HL-60 (cell line): ENCODE measurements around the gene RBM39.
"Not testable (repeated sequence)": the region's sequence is repeated elsewhere in the genome, so short reads cannot be mapped to it uniquely, and the experiment has no call there.

ENCODE experiments used
- DNase-seq, 2 experiments: peaks; one replicate each; pipeline ENCODE4 v3.0.0-alpha.2; 2010 to 2020; ENCODE audit warnings: low read depth in 1 of 2, low spot score in 1 of 2
- H3K27ac ChIP-seq: fragments of 250-450 bp; sonication (Bioruptor Pico); replicated peaks from 2 replicates; pipeline ENCODE4 v1.5.1; 2020; ENCODE audit warnings: mild to moderate bottlenecking, moderate library complexity
- H3K27me3 ChIP-seq: fragments of 250-450 bp; sonication (Bioruptor Pico); 2 replicates; pipeline ENCODE4 v1.5.1; 2021; ENCODE audit warnings: mild to moderate bottlenecking, moderate library complexity; ENCODE audit not compliant: insufficient read depth, poor library complexity, severe bottlenecking
- H3K4me3 ChIP-seq: replicated peaks from 2 replicates; pipeline ENCODE4 v1.5.1; 2011; ENCODE audit warnings: mild to moderate bottlenecking, control low read depth, low read length; ENCODE audit not compliant: insufficient read depth
- CTCF ChIP-seq: IDR thresholded peaks from one replicate; pipeline ENCODE4 v1.5.1; 2011; ENCODE audit warnings: low read length, control low read depth, inconsistent platforms; ENCODE audit not compliant: insufficient read depth
- GABPA ChIP-seq: IDR thresholded peaks from 2 replicates; pipeline ENCODE4 v1.6.1; 2012; ENCODE audit warnings: low read depth
- POLR2AphosphoS5 ChIP-seq: IDR thresholded peaks from 2 replicates; pipeline ENCODE4 v1.6.1; 2012; ENCODE audit warnings: low read depth
- SPI1 ChIP-seq: IDR thresholded peaks from 2 replicates; pipeline ENCODE4 v1.6.1; 2012; ENCODE audit warnings: low read depth, mild to moderate bottlenecking, borderline replicate concordance
- TF ChIP-seq, protein P1 (sequence below): IDR thresholded peaks from 2 replicates; pipeline ENCODE4 v1.6.1; 2012; ENCODE audit warnings: low read depth; ENCODE audit not compliant: insufficient replicate concordance

The RBM39 gene

GRCh38 chr20:35762461-35762860 lies 20.4 kb upstream of the RBM39 start:
- TF ChIP-seq, protein P1, sequence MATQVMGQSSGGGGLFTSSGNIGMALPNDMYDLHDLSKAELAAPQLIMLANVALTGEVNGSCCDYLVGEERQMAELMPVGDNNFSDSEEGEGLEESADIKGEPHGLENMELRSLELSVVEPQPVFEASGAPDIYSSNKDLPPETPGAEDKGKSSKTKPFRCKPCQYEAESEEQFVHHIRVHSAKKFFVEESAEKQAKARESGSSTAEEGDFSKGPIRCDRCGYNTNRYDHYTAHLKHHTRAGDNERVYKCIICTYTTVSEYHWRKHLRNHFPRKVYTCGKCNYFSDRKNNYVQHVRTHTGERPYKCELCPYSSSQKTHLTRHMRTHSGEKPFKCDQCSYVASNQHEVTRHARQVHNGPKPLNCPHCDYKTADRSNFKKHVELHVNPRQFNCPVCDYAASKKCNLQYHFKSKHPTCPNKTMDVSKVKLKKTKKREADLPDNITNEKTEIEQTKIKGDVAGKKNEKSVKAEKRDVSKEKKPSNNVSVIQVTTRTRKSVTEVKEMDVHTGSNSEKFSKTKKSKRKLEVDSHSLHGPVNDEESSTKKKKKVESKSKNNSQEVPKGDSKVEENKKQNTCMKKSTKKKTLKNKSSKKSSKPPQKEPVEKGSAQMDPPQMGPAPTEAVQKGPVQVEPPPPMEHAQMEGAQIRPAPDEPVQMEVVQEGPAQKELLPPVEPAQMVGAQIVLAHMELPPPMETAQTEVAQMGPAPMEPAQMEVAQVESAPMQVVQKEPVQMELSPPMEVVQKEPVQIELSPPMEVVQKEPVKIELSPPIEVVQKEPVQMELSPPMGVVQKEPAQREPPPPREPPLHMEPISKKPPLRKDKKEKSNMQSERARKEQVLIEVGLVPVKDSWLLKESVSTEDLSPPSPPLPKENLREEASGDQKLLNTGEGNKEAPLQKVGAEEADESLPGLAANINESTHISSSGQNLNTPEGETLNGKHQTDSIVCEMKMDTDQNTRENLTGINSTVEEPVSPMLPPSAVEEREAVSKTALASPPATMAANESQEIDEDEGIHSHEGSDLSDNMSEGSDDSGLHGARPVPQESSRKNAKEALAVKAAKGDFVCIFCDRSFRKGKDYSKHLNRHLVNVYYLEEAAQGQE = no peak
- TF ChIP-seq CTCF (no peak), SPI1 (no peak), POLR2AphosphoS5 (no peak), GABPA (no peak)
- DNase-seq = no peak
- Histone ChIP-seq H3K27ac (no peak overlapping the region), H3K4me3 (no peak overlapping the region), H3K27me3 (no peaks in the 10 kb centered on the region)

- DNase-seq, H3K4me3 ChIP-seq, H3K27me3 ChIP-seq, H3K27ac ChIP-seq: not testable (repeated sequence)
These were observed 19.5 kb upstream of the RBM39 start for GRCh38 chr20:35761548-35761947.

- Histone ChIP-seq H3K27ac (no peak overlapping the region), H3K4me3 (no peak overlapping the region), H3K27me3 (no peaks in the 10 kb centered on the region)
- TF ChIP-seq POLR2AphosphoS5 (no peak), GABPA (no peak), CTCF (no peak)
- no peak for DNase-seq
These were observed 15.1 kb upstream of the RBM39 start for GRCh38 chr20:35757098-35757705.

GRCh38 chr20:35756404-35756803 lies 14.3 kb upstream of the RBM39 start:
- no peaks in the 10 kb centered on the region for H3K27me3 ChIP-seq
- no peak overlapping the region for H3K27ac ChIP-seq
- no peak overlapping the region for H3K4me3 ChIP-seq
- DNase-seq = no peak
- TF ChIP-seq, protein P1 = no peak
- TF ChIP-seq GABPA (no peak), POLR2AphosphoS5 (no peak), CTCF (no peak), SPI1 (no peak)
